GM23338 (cell line): ENCODE data around the gene ATP5MK. TPM values are rescaled to one million over a fixed set of nuclear protein-coding genes. Genes with fewer than 3 reads are reported as not detected.

Source experiments
- ATAC-seq: fragments of 200-7000 bp; cut with Tn5 transposase; 3 replicates; pipeline ENCODE4 v1.9.1; 2020
- DNase-seq: peaks from one replicate; pipeline ENCODE4 v3.0.0-alpha.2; 2015; ENCODE audit warnings: low spot score
- H2AFZ ChIP-seq: fragments of 200-600 bp; sonication (generic); 2 replicates; pipeline ENCODE4 v1.8.0; 2016; ENCODE audit warnings: antibody characterized with exemption, mild to moderate bottlenecking, moderate library complexity
- H3F3A ChIP-seq: fragments of 200-600 bp; sonication (generic); replicated peaks from 2 replicates; pipeline ENCODE4 v1.8.0; 2017; ENCODE audit warnings: antibody characterized with exemption, mixed run types, low read depth
- H3K27ac ChIP-seq: fragments of 200-600 bp; sonication (generic); 2 replicates; pipeline ENCODE4 v1.6.1; 2016; ENCODE audit warnings: low read depth
- H3K27me3 ChIP-seq: fragments of 200-600 bp; sonication (generic); 2 replicates; pipeline ENCODE4 v1.8.0; 2016; ENCODE audit warnings: mild to moderate bottlenecking, mixed run types, moderate library complexity; ENCODE audit not compliant: insufficient read depth
- H3K36me3 ChIP-seq: fragments of 200-600 bp; sonication (generic); 2 replicates; pipeline ENCODE4 v1.8.0; 2016; ENCODE audit warnings: mild to moderate bottlenecking; ENCODE audit not compliant: insufficient read depth
- H3K4me1 ChIP-seq: fragments of 200-600 bp; sonication (generic); 2 replicates; pipeline ENCODE4 v1.8.0; 2016; ENCODE audit warnings: mild to moderate bottlenecking, moderate library complexity; ENCODE audit not compliant: insufficient read depth
- H3K4me2 ChIP-seq: fragments of 200-600 bp; sonication (generic); 2 replicates; pipeline ENCODE4 v1.7.1; 2017; ENCODE audit warnings: mixed run types
- H3K4me3 ChIP-seq: fragments of 200-600 bp; sonication (generic); 2 replicates; pipeline ENCODE4 v1.6.1; 2016; ENCODE audit warnings: mixed run types
- H3K79me2 ChIP-seq: fragments of 200-600 bp; sonication (generic); replicated peaks from 2 replicates; pipeline ENCODE4 v1.8.0; 2017; ENCODE audit warnings: mild to moderate bottlenecking; ENCODE audit not compliant: insufficient read depth
- H3K9me2 ChIP-seq: fragments of 200-600 bp; sonication (generic); 2 replicates; pipeline ENCODE4 v1.8.0; 2017; ENCODE audit not compliant: insufficient read depth
- H4K20me1 ChIP-seq: fragments of 200-600 bp; sonication (generic); replicated peaks from 2 replicates; pipeline ENCODE4 v1.8.0; 2017; ENCODE audit warnings: mild to moderate bottlenecking; ENCODE audit not compliant: insufficient read depth
- H3K27ac Mint-ChIP-seq: 2 replicates; pipeline ENCODE4 v1.8.0; 2020; ENCODE audit warnings: inconsistent platforms, mild to moderate bottlenecking, moderate library complexity, mixed read lengths
- H3K27me3 Mint-ChIP-seq: 3 replicates; pipeline ENCODE4 v1.8.0; 2022; ENCODE audit warnings: low read depth, mild to moderate bottlenecking, moderate library complexity, mixed read lengths, inconsistent platforms; ENCODE audit not compliant: insufficient read depth, poor library complexity
- H3K36me3 Mint-ChIP-seq: 3 replicates; pipeline ENCODE4 v1.8.0; 2021; ENCODE audit warnings: low read depth, mild to moderate bottlenecking, inconsistent platforms, moderate library complexity, mixed read lengths
- H3K4me1 Mint-ChIP-seq: 3 replicates; pipeline ENCODE4 v1.8.0; 2020; ENCODE audit warnings: mild to moderate bottlenecking, inconsistent platforms, mixed read lengths
- H3K4me3 Mint-ChIP-seq: 3 replicates; pipeline ENCODE4 v1.8.0; 2021; ENCODE audit warnings: moderate library complexity, mild to moderate bottlenecking, inconsistent platforms, mixed read lengths
- H3K9me3 Mint-ChIP-seq: 3 replicates; pipeline ENCODE4 v1.8.0; 2020; ENCODE audit warnings: moderate library complexity, mild to moderate bottlenecking, inconsistent platforms, mixed read lengths
- CREB1 ChIP-seq: fragments of 250-450 bp; sonication (Bioruptor Pico); IDR thresholded peaks from 2 replicates; pipeline ENCODE4 v1.5.0; 2020; ENCODE audit warnings: low read depth, mild to moderate bottlenecking, moderate library complexity
- ETS1 ChIP-seq: IDR thresholded peaks from 2 replicates; pipeline ENCODE4 v1.6.1; 2016; ENCODE audit warnings: antibody characterized with exemption
- EZH2 ChIP-seq: fragments of 200-600 bp; sonication (generic); IDR thresholded peaks from one replicate; pipeline ENCODE4 v1.8.0; 2017; ENCODE audit warnings: antibody characterized with exemption, mild to moderate bottlenecking, low read depth; ENCODE audit not compliant: unreplicated experiment
- EZH2phosphoT487 ChIP-seq: fragments of 200-600 bp; sonication (generic); IDR thresholded peaks from one replicate; pipeline ENCODE4 v1.8.1; 2018; ENCODE audit warnings: antibody characterized with exemption; ENCODE audit not compliant: unreplicated experiment
- JUNB ChIP-seq: IDR thresholded peaks from one replicate; pipeline ENCODE4 v1.6.1; 2016; ENCODE audit warnings: antibody characterized with exemption; ENCODE audit not compliant: unreplicated experiment
- NANOG ChIP-seq: IDR thresholded peaks from 2 replicates; pipeline ENCODE4 v1.6.1; 2016; ENCODE audit warnings: antibody characterized with exemption, borderline replicate concordance
- POLR2AphosphoS5 ChIP-seq: IDR thresholded peaks from 2 replicates; pipeline ENCODE4 v1.6.1; 2016; ENCODE audit warnings: antibody characterized with exemption, low read depth
- REST ChIP-seq: IDR thresholded peaks from one replicate; pipeline ENCODE4 v1.6.1; 2018; ENCODE audit warnings: antibody characterized with exemption; ENCODE audit not compliant: unreplicated experiment
- STAT1 ChIP-seq: IDR thresholded peaks from one replicate; pipeline ENCODE4 v1.6.1; 2016; ENCODE audit warnings: antibody characterized with exemption; ENCODE audit not compliant: unreplicated experiment
- ZNF114 ChIP-seq: fragments of 250-450 bp; sonication (Bioruptor Pico); IDR thresholded peaks from 2 replicates; pipeline ENCODE4 v1.5.0; 2020; ENCODE audit warnings: mild to moderate bottlenecking, moderate library complexity
- ZNF462 ChIP-seq: fragments of 250-450 bp; sonication (Bioruptor Pico); IDR thresholded peaks from 2 replicates; pipeline ENCODE4 v1.5.0; 2020; ENCODE audit warnings: mild to moderate bottlenecking, moderate library complexity
- polyA plus RNA-seq: library from polyadenylated mRNA; unstranded; fragments of >200 nt; fragmentation: Nextera tagmentation; extraction: Ambion mirVana; gene quantifications from 2 replicates; pipeline ENCODE4 v1.2.1, GENCODE V29; 2016
- total RNA-seq: library from RNA; depleted of rRNA; stranded (reverse); fragments of >200 nt; shearing (Covaris generic); gene quantifications from 2 replicates; pipeline ENCODE4 v1.2.3, GENCODE V29; 2014

The ATP5MK gene
- total and polyA plus RNA-seq, 2 experiments from 2014 or later, result 227 to 1,139 TPM

- TF ChIP-seq REST, result no peak
- TF ChIP-seq ZNF114 (CRISPR knock-in tag), result no peak
Observed at GRCh38 chr10:103382769-103383168, 13.5 kb downstream of the ATP5MK start (continued).

GRCh38 chr10:103374263-103374662 lies 22.0 kb downstream of the ATP5MK start:
- Histone ChIP-seq H3K36me3 (peaks cover 11% of the 10 kb centered on the region; the same call in 1 of the 2 replicates), H3K4me3 (no peak overlapping the region), H3K9me2 (no peaks in the 10 kb centered on the region), H3F3A (no peaks in the 10 kb centered on the region), H3K27ac (no peak overlapping the region), H3K79me2 (peaks cover 25% of the 10 kb centered on the region), H3K4me2 (no peak overlapping the region), H2AFZ (no peak overlapping the region), H3K4me1 (no peaks in the 10 kb centered on the region; the same call in 1 of the 2 replicates), H3K27me3 (no peaks in the 10 kb centered on the region), H4K20me1 (peaks cover 11% of the 10 kb centered on the region)
- no peaks in the 10 kb centered on the region for H3K9me3 Mint-ChIP-seq
- no peaks in the 10 kb centered on the region for H3K4me1 Mint-ChIP-seq
- no peak overlapping the region for H3K27ac Mint-ChIP-seq
- H3K36me3 Mint-ChIP-seq, result peaks cover 17% of the 10 kb centered on the region
- H3K27me3 Mint-ChIP-seq, result no peaks in the 10 kb centered on the region
- DNase-seq (no peak), ATAC-seq (no peak)
- no peak overlapping the region for H3K4me3 Mint-ChIP-seq
- TF ChIP-seq ZNF114 (CRISPR knock-in tag), result no peak
- no peak for TF ChIP-seq CREB1 (CRISPR knock-in tag)
- TF ChIP-seq EZH2, result no peak
- no peak for TF ChIP-seq EZH2phosphoT487
- no peak for TF ChIP-seq ZNF462 (CRISPR knock-in tag)
- TF ChIP-seq STAT1, result no peak
- no peak for TF ChIP-seq JUNB
- no peak for TF ChIP-seq REST
- no peak for TF ChIP-seq POLR2AphosphoS5
- TF ChIP-seq ETS1, result no peak
- TF ChIP-seq NANOG, result no peak
